A549 (cell line): Measurements from ENCODE around the gene HMGN4. TPM values are rescaled to one million over a fixed set of nuclear protein-coding genes. Genes with fewer than 3 reads are reported as not detected.
A peak's percentile ranks its signal among the peaks of the same experiment; 100 is the strongest.
"Not testable (repeated sequence)": the region's sequence is repeated elsewhere in the genome, so short reads cannot be mapped to it uniquely, and the experiment has no call there.

Experiments
- ATAC-seq, 2 experiments: fragments of 200-7000 bp in 1 of 2; fragments of >200 bp in 1 of 2; cut with Nextera tagmentation in 1 of 2; cut with Tn5 transposase in 1 of 2; 3 replicates each; pipeline versions ENCODE4 v1.8.0 to v1.9.1; 2018 to 2020; ENCODE audit warnings: mild to moderate bottlenecking in 1 of 2, moderate library complexity in 1 of 2
- CTCF ChIA-PET: fragments of 300-600 bp; sonication (Branson Sonifier 250); formaldehyde crosslinking; extraction: SDS; loops from one replicate; lab custom pipeline; 2021; ENCODE audit warnings: antibody characterized with exemption, inconsistent platforms; lab: Yijun Ruan, JAX
- POLR2A ChIA-PET: fragments of 350-600 bp; formaldehyde crosslinking; extraction: SDS; loops from one replicate; lab custom pipeline; 2021; ENCODE audit warnings: antibody characterized with exemption, inconsistent platforms; lab: Yijun Ruan, JAX
- DNase-seq, 2 experiments: peaks; one replicate each; pipeline versions ENCODE4 v3.0.0 to v3.0.0-alpha.2; 2011 to 2016; ENCODE audit warnings: low read depth in 1 of 2, low spot score in 1 of 2
- FAIRE-seq: peaks from 2 replicates; lab custom pipeline; 2011; peaks lifted over from hg19 to GRCh38; lab: Jason Lieb, UNC
- H3K27ac ChIP-seq, 2 experiments: fragments of >200 bp; sonication (Bioruptor Twin); formaldehyde crosslinking; 3 replicates each; pipeline ENCODE4 v1.5.1; 2016 to 2017
- H3K4me1 ChIP-seq: fragments of >200 bp; sonication (Bioruptor Twin); formaldehyde crosslinking; 3 replicates; pipeline ENCODE4 v1.6.1; 2016
- H3K4me2 ChIP-seq: fragments of >200 bp; sonication (Bioruptor Twin); formaldehyde crosslinking; 3 replicates; pipeline ENCODE4 v1.6.1; 2016
- H3K4me3 ChIP-seq: fragments of >200 bp; sonication (Bioruptor Twin); formaldehyde crosslinking; 3 replicates; pipeline ENCODE4 v1.5.1; 2016
- H3K9me3 ChIP-seq: fragments of >200 bp; sonication (Bioruptor Twin); formaldehyde crosslinking; 3 replicates; pipeline ENCODE4 v1.6.1; 2016
- ATOH8 ChIP-seq: fragments of 250-450 bp; sonication (Bioruptor Pico); IDR thresholded peaks from 2 replicates; pipeline ENCODE4 v1.5.0; 2020; ENCODE audit warnings: low read depth, mild to moderate bottlenecking, moderate library complexity
- CBX2 ChIP-seq: fragments of 200-600 bp; sonication (generic); IDR thresholded peaks from 2 replicates; pipeline ENCODE4 v1.6.1; 2016; ENCODE audit warnings: low read depth, mild to moderate bottlenecking, borderline replicate concordance
- CEBPB ChIP-seq, 2 experiments: fragments of >200 bp in 1 of 2; sonication (Bioruptor Twin) in 1 of 2; formaldehyde crosslinking in 1 of 2; IDR thresholded peaks; 2 replicates each; pipeline ENCODE4 v1.6.1; 2012 to 2016
- CHD2 ChIP-seq: fragments of 150-350 bp; IDR thresholded peaks from 2 replicates; pipeline ENCODE4 v1.6.1; 2014; ENCODE audit warnings: low read length; ENCODE audit not compliant: partially characterized antibody
- E2F6 ChIP-seq: IDR thresholded peaks from 2 replicates; pipeline ENCODE4 v1.6.1; 2012; ENCODE audit warnings: low read depth, borderline replicate concordance
- EHF ChIP-seq: fragments of 250-450 bp; sonication (Bioruptor Pico); IDR thresholded peaks from 2 replicates; pipeline ENCODE4 v1.5.0; 2020; ENCODE audit warnings: mild to moderate bottlenecking
- ELK1 ChIP-seq: fragments of 150-350 bp; IDR thresholded peaks from 2 replicates; pipeline ENCODE4 v1.6.1; 2014; ENCODE audit warnings: low read depth, mild to moderate bottlenecking, low read length
- EP300 ChIP-seq, 2 experiments: fragments of >200 bp; sonication (Bioruptor Twin); formaldehyde crosslinking; IDR thresholded peaks; 2 replicates in 1 of 2; 3 replicates in 1 of 2; pipeline ENCODE4 v1.6.1; 2016 to 2017
- FOSB ChIP-seq: fragments of 250-450 bp; sonication (Bioruptor Pico); IDR thresholded peaks from 2 replicates; pipeline ENCODE4 v1.5.0; 2020; ENCODE audit warnings: mild to moderate bottlenecking, moderate library complexity
- HDAC2 ChIP-seq: fragments of 200-600 bp; sonication (generic); IDR thresholded peaks from 2 replicates; pipeline ENCODE4 v1.6.1; 2016
- HOXB13 ChIP-seq: fragments of 250-450 bp; sonication (Bioruptor Pico); IDR thresholded peaks from 2 replicates; pipeline ENCODE4 v1.5.0; 2020; ENCODE audit warnings: low read depth, mild to moderate bottlenecking, moderate library complexity
- HOXB5 ChIP-seq: fragments of 250-450 bp; sonication (Bioruptor Pico); IDR thresholded peaks from 2 replicates; pipeline ENCODE4 v1.5.0; 2020; ENCODE audit warnings: mild to moderate bottlenecking, moderate library complexity
- JUNB ChIP-seq: fragments of >200 bp; sonication (Bioruptor Twin); formaldehyde crosslinking; IDR thresholded peaks from 2 replicates; pipeline ENCODE4 v1.6.1; 2016
- KDM1A ChIP-seq: fragments of 200-600 bp; sonication (generic); IDR thresholded peaks from 2 replicates; pipeline ENCODE4 v1.6.1; 2016; ENCODE audit warnings: low read depth, mild to moderate bottlenecking
- KDM5A ChIP-seq: fragments of 200-600 bp; sonication (generic); IDR thresholded peaks from 2 replicates; pipeline ENCODE4 v1.6.1; 2016; ENCODE audit warnings: antibody characterized with exemption, mild to moderate bottlenecking
- MAZ ChIP-seq: fragments of 150-350 bp; IDR thresholded peaks from 2 replicates; pipeline ENCODE4 v1.6.1; 2014; ENCODE audit warnings: antibody characterized with exemption, low read depth, low read length, borderline replicate concordance
- NFE2L2 ChIP-seq: fragments of 150-350 bp; conservative IDR thresholded peaks from 2 replicates; pipeline ENCODE4 v1.6.1; 2014; ENCODE audit warnings: low read length
- NPAS2 ChIP-seq: fragments of 250-450 bp; sonication (Bioruptor Pico); IDR thresholded peaks from 2 replicates; pipeline ENCODE4 v1.8.0; 2022; ENCODE audit warnings: mild to moderate bottlenecking, moderate library complexity, borderline replicate concordance
- PBX3 ChIP-seq: IDR thresholded peaks from 2 replicates; pipeline ENCODE4 v1.6.1; 2012
- POLR2A ChIP-seq: IDR thresholded peaks from 2 replicates; pipeline ENCODE4 v1.6.1; 2012; ENCODE audit warnings: mild to moderate bottlenecking, low read length
- RNF2 ChIP-seq: fragments of 200-600 bp; sonication (generic); IDR thresholded peaks from 2 replicates; pipeline ENCODE4 v1.6.1; 2016; ENCODE audit warnings: low read depth, mild to moderate bottlenecking, antibody characterized with exemption, moderate library complexity, borderline replicate concordance
- SREBF2 ChIP-seq: fragments of 450-650 bp; IDR thresholded peaks from 2 replicates; pipeline ENCODE4 v1.6.1; 2014; ENCODE audit warnings: mild to moderate bottlenecking, moderate library complexity
- TP53 ChIP-seq: fragments of 250-450 bp; sonication (Bioruptor Pico); IDR thresholded peaks from 2 replicates; pipeline ENCODE4 v1.5.0; 2021; ENCODE audit warnings: mild to moderate bottlenecking, moderate library complexity
- USF2 ChIP-seq: fragments of 450-650 bp; IDR thresholded peaks from 2 replicates; pipeline ENCODE4 v1.6.1; 2014; ENCODE audit warnings: antibody characterized with exemption
- ZC3H11A ChIP-seq: fragments of 450-650 bp; IDR thresholded peaks from 2 replicates; pipeline ENCODE4 v1.6.1; 2014; ENCODE audit warnings: antibody characterized with exemption, mild to moderate bottlenecking
- WGBS: methylation state at CpG from one replicate; pipeline ENCODE4 v1.1.6; 2017; ENCODE audit errors: missing lambda C conversion rate; 5-methylcytosine and 5-hydroxymethylcytosine counted together
- polyA plus RNA-seq, 4 experiments: library from polyadenylated mRNA; depleted of rRNA in 3 of 4; stranded (reverse); fragments of >200 nt; fragmentation: RNase III in 1 of 4; extraction: RNeasy Plus Mini Kit Qiagen cat#74134 plus additional on column Dnase treatment in 1 of 4; gene quantifications; 2 replicates in 3 of 4; 3 replicates in 1 of 4; pipeline ENCODE4 v1.2.3, GENCODE V29; 2011 to 2017

HMGN4 gene
- polyA plus RNA-seq, 2 of the 4 experiments (the other 2 are of a cell fraction), result 55.0 to 59.0 TPM

GRCh38 chr6:26507658-26508057, 30.5 kb upstream of the HMGN4 start:
- no peak for FAIRE-seq
- H3K4me2 ChIP-seq, result no peak overlapping the region
- no peak for TF ChIP-seq POLR2A
- no peak for TF ChIP-seq KDM1A
- TF ChIP-seq CBX2, result no peak
- TF ChIP-seq MAZ, result no peak
- no peak for TF ChIP-seq FOSB
- TF ChIP-seq EP300 (IDR thresholded peaks at IDR 0.05), result no peak
- TF ChIP-seq HOXB13 (CRISPR knock-in tag), result no peak
- TF ChIP-seq ATOH8 (CRISPR knock-in tag), result no peak
- no peak for TF ChIP-seq NPAS2 (CRISPR knock-in tag)
- TF ChIP-seq SREBF2, result no peak
- no peak for TF ChIP-seq PBX3
- no peak for TF ChIP-seq E2F6
- no peak for TF ChIP-seq HOXB5 (CRISPR knock-in tag)
- no peak for TF ChIP-seq TP53 (CRISPR knock-in tag)
- no peak for TF ChIP-seq NFE2L2
- no peak for TF ChIP-seq ZC3H11A
- no peak for TF ChIP-seq CHD2
- TF ChIP-seq ELK1, result no peak
- TF ChIP-seq RNF2, result no peak
- ChIA-PET CTCF (no interaction called here), POLR2A (no interaction called here)
- DNase-seq, result no peak
- H3K27ac ChIP-seq, result no peak overlapping the region
- ATAC-seq, result no peak
- H3K9me3 ChIP-seq, result no peaks in the 10 kb centered on the region
- H3K4me1 ChIP-seq, result no peaks in the 10 kb centered on the region
- WGBS, result 56% methylated on average over 3 of the region's 3 CpGs
- no peak overlapping the region for H3K4me3 ChIP-seq

GRCh38 chr6:26511033-26511432, 27.1 kb upstream of the HMGN4 start:
- POLR2A ChIA-PET, DNase-seq, ATAC-seq, H3K27ac ChIP-seq, H3K4me1 ChIP-seq, H3K4me2 ChIP-seq, FAIRE-seq, H3K9me3 ChIP-seq, CTCF ChIA-PET, H3K4me3 ChIP-seq: not testable (repeated sequence)
- 65% methylated on average over 8 of the region's 8 CpGs for WGBS

GRCh38 chr6:26514984-26515383, 23.2 kb upstream of the HMGN4 start:
- POLR2A ChIA-PET, result no interaction called here
- CTCF ChIA-PET, result interaction anchor here (1.5 kb wide), 1 partner anchor 173 kb away, joined by 4 read pairs; no protein-coding TSS in a partner anchor
- H3K27ac ChIP-seq, result no peak overlapping the region
- FAIRE-seq (no peak), DNase-seq (no peak), ATAC-seq (peak in 1 of 2 experiments; percentile 51; a peak in 3 of 6 replicates)
- no peak for TF ChIP-seq KDM5A
- TF ChIP-seq HDAC2, result no peak
- TF ChIP-seq EHF (CRISPR knock-in tag), result no peak
- TF ChIP-seq JUNB, result no peak
- TF ChIP-seq CEBPB (IDR thresholded peaks at IDR 0.05), result no peak
- no peak for TF ChIP-seq NPAS2 (CRISPR knock-in tag)
- no peak for TF ChIP-seq USF2
- peaks cover 17% of the 10 kb centered on the region; the same call in 1 of the 3 replicates for H3K4me1 ChIP-seq
- 31% methylated on average over 2 of the region's 2 CpGs for WGBS
- H3K4me3 ChIP-seq, result no peak overlapping the region
- H3K9me3 ChIP-seq, result no peaks in the 10 kb centered on the region
- peak overlapping the region; percentile 19; the same call in 2 of the 3 replicates for H3K4me2 ChIP-seq
